Measurements from ENCODE around the gene PNLIPRP2. TPM values are rescaled to one million over a fixed set of nuclear protein-coding genes. Genes with fewer than 3 reads are reported as not detected.
A peak's percentile ranks its signal among the peaks of the same experiment; 100 is the strongest.

The PNLIPRP2 gene
- total RNA-seq, 1 experiment from 2014 or later = 0.28 TPM

DNA sequence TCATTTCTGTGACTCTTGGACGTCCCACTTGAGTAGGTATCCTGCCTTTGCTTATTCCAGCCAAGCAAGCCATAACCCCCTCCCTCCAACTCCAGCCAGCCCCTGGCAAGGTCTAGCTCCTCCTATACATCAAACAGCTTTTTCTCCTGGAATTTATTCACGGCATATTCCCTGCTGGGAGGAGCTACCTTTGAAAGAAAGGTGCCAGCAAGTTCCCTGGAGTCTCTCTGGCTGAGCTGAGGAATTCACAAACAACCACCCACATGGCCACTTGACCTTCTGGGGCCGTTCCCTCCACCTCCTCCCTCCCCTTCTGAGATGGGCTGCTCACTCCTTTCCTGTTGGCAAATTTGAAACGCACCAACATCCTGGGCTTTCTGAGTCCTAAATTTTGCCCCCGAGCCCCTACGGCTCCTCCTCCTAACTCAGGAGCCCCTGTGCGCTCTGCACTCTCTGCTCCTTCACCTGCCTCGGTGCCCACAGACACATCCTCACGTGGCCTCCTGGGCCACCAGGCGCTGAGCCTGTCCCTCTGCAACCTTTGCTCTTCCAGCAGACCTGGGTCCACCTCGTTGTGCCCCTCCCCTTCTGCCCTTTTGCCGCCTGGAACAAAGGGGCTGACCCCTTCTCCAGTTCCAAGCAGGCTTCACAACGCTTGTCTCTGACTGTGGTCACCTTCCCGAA, 73.6 kb downstream of the PNLIPRP2 start:
- Mint-ChIP-seq H3K4me3 (peak overlapping the region; percentile 26; the same call in 1 of the 2 replicates), H3K27me3 (ENCODE audit: low read depth) (no peaks in the 10 kb centered on the region), H3K36me3 (no peaks in the 10 kb centered on the region; the same call in 1 of the 2 replicates), H3K9me3 (peaks cover 2% of the 10 kb centered on the region; the same call in 1 of the 2 replicates), H3K4me1 (peaks cover 41% of the 10 kb centered on the region), H3K27ac (no peak overlapping the region)
- ATAC-seq (peak; percentile 71), DNase-seq (ENCODE audit: low spot score) (peak; percentile 50)
- ChIA-PET POLR2A (no interaction called here), CTCF (interaction anchor here (0.9 to 1.3 kb wide), 6 partner anchors 12 to 472 kb away, joined by 3 to 14 read pairs (median 5); partner anchors contain the start of gene HSPA12A)
- TF ChIP-seq, protein P1, sequence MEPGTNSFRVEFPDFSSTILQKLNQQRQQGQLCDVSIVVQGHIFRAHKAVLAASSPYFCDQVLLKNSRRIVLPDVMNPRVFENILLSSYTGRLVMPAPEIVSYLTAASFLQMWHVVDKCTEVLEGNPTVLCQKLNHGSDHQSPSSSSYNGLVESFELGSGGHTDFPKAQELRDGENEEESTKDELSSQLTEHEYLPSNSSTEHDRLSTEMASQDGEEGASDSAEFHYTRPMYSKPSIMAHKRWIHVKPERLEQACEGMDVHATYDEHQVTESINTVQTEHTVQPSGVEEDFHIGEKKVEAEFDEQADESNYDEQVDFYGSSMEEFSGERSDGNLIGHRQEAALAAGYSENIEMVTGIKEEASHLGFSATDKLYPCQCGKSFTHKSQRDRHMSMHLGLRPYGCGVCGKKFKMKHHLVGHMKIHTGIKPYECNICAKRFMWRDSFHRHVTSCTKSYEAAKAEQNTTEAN (CRISPR knock-in tag; IDR thresholded peaks at IDR 0.05) = no peak
- TF ChIP-seq ZNF423 (CRISPR knock-in tag; IDR thresholded peaks at IDR 0.05) = peak; percentile 78

Other genes with a start within 250 kb of the PNLIPRP2 start
- gene PNLIPRP3, start 193.1 kb upstream of the PNLIPRP2 start, total RNA-seq (2021) = not detected in 3 replicates
- 1.4 to 1.9 TPM (median 1.6 TPM) in 3 replicates for gene PNLIP, start 75.0 kb upstream of the PNLIPRP2 start, total RNA-seq (2021)
- 0.68 to 1.2 TPM (median 0.69 TPM) in 3 replicates for gene PNLIPRP1, start 30.0 kb upstream of the PNLIPRP2 start, total RNA-seq (2021)
- gene HSPA12A, start 121.6 kb downstream of the PNLIPRP2 start, total RNA-seq (2021) = 5.0 to 7.2 TPM (median 5.2 TPM) in 3 replicates
- 0.27 to 1.1 TPM (median 0.42 TPM) in 3 replicates for gene ENO4, start 228.5 kb downstream of the PNLIPRP2 start, total RNA-seq (2021)